ENCODE measurements around the gene SMIM22.

SMIM22 gene

DNA sequence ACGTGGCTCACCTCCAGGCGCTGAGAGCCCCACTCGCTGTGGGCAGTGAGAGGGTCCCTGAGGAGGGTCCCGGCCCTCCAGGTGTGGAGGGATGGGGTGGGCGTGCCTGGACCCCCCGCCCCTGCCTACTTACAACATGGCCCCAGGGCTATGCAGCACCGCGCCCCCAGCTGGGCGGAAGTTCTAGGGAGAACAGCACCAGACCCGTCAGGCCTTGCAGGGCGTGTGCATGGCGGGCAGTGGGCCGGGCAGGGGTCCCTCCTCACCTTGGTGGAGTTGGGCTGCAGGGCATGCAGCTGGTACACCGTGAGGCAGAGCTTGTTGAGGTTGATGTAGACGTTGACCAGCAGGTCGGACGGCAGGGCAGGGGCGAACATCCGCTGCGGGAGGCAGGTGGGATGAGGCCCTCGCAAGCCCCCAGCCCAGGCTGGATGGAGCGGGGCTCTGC is 2.7 kb downstream of the SMIM22 start:
- no peak for DNase-seq

DNA sequence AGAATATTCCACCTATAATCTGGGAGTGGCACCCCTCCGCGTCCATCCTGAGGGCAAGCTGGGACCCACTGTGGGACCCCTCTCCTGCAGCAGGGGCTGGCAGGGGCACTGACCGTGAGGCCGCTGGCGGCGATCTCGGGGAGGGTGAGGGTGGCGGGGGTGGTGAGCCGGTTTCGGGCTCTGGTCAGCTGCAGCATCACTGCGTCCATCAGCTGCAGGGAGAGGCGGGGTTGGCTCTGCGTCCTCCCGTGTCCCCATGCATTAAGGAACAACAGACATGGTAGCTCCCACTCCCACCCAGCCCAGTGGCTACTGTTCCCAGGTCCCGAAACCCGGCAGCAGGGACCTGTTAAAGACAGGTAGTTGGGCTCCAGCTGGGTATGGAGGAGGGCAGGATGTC is 3.3 kb downstream of the SMIM22 start:
- DNase-seq, result no peak

DNA sequence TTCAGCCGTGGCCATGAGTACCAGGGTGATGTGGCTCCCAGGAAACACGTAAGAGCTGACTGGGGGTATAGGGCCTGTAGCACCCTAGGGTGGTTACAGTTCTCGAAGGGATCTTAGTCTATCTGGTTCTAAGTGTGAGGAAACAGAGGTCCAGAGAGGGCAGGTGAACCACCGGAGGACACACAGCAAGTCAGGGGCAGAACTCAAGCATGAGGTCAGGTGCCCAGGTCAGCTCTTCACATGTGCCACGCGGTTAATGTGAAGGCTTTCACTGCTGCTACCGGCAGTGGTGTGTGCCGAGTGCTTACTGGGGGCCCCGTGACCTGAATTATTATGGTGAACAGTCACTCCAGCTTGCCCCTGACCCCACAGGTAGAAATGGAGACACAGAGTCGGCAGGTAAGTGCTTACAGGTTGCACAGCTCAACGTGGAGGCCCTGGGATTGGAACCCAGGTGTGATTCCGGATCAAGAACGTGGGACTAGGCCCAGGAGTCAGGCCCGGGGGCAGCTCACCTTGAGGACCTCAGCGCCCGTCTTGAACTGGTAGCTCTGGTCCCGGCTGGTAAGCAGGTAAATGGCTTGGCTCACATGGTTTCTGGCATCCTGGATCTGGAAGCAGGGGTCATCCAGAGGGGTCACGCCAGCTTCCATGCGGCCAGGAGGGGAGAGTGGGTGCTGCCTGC is 4.1 kb downstream of the SMIM22 start:
- no peak for DNase-seq

DNA sequence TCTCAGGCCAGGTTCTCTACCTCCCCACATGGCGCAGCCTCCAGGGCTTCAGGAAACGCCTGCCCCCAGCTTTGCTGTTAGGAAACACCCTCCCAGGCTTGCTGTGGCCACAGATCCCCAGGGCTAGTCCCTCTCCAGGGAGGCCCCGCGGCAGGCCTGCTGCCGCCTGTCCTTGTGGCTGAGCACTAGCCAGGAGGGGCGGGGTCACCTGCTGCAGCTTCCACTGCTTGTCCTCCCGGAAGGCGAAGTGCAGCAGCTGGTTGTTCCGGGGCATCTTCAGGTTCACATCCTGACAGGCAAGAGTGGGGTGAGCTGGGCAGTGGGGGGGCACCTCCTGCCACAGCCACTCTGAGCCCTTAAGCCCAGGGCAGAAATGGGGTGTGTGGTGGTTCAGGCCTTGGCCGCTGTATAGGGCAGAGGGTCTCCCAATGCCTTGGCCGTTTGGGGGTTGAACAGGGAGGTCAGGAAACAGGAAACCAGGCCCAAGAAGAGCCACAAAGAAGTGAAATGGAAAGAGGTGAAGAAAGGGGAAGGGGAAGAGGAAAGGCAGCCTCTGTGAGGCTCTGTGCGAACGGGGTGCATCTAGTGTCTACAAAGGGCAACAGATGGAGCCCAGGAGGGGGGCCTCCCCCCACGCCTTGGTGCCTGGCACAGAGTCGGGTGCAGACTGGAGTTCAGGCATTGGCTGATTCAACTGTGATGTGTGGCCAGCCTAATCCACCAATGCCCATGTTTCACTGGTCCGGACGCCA is 5.3 kb downstream of the SMIM22 start:
- no peak for DNase-seq

DNA sequence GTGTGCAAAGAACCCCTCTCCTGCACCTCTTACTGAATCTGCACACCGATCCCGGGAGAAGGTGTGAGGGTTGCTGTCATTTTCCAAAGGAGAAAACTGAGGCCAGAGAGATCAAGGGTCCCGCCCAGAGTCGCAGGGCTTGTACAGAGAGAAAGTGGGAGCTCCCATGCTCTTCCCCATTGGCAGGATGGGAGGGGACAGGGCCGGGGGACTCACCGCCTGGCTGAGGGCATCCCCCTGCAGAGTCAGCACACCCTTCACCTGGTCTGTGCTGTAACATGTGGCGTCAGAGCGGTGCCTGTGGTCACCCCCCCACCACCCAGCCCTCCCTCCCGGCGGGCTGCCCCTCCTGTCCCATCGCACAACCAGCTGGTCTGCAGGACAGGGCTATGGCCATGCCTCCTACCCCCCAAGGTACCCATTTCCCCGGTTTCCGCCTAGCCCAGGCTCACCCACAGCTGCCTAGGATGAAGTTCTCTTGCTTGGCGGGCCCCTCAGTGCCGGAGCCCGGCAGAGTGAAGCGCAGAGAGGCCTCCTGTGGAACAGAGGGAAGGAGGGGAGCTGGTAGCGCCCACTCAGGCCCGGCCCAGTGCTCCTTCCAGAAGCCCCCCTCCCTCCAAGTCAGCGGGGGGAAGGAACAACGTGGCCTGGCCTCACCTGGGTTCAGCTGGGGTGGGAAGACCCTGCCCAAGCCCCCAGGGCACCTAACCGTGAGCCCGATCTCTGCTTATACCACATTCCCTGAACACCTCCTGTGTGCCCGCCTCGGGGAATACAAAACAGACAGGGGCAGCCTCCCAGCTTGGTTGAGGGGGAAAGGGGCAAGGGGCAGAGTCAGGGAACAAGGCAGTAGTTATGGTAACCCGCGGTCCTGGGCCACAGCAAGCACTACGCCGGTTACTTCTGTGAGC is 6.1 kb downstream of the SMIM22 start:
- no peak for DNase-seq

DNA sequence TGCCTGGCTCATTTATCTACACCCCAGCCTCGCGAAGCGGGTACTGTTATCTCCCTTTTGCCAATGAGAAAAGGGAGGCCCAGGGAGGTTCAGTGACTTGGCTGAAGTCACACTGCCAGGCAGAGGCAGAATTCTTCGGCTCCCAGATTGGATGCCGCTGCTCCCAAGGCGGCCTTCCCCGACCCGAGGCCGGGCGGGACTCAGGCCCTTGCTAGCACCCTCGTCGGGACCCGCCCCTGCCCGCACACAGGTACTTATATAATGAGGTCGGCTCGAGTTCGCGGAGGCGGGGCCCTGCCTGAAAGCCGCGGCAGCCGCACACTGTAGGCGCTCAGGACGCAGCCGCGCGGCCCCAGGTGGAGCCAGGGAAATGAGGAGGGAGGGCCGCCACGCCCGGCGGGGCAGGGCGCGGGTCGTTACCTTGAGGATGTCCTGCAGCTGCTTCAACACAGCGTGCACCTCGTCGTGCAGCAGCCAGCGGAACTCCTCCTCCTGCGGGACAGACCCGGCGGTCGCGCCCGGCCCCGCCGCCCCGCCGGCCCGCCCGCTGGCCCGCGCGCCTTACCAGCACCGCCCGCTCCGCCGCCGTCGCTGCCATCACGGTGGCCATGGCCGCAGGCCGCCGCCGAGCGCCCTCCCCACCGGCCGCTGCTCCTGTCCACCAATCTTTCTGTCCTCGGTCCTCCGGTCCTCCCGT is 6.9 kb downstream of the SMIM22 start, which contains the start of gene ROGDI:
ROGDI (minus strand) TSS at position 672 of the 697 bp plus-strand sequence; CDS start at position 610, 62 bp downstream.
- peak; percentile 57 for DNase-seq

DNA sequence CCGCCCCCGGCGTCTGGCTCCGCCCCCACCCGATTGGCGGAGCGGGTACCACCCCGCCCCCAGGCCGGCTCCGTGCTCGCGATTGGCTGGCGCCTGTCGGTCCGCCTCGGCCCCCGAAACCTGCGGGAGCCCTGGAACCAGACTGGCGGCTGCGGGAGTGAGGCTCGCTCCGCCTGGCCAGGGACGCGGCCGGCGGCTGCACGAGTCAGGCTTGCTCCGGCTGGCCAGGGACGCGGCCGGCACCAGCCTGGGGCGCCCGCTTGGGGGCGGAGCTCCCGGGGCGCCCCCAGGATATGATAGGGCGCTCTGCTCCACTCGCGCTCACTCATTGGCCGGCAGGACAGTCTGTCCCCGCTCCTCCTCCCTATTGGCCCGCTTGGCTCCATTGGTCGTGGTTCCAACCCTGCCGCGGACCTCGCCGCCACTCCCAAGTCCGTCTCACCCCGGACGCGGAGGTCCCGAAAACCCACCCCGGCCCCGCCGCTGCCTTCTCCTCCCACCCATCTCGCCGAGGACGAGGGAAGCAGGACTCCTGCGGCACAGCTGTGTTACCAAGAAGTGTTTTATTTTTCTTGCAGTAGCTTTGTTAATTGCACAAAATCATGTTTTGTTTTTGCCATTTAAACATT is 7.6 kb downstream of the SMIM22 start:
- DNase-seq, result peak; percentile 88

DNA sequence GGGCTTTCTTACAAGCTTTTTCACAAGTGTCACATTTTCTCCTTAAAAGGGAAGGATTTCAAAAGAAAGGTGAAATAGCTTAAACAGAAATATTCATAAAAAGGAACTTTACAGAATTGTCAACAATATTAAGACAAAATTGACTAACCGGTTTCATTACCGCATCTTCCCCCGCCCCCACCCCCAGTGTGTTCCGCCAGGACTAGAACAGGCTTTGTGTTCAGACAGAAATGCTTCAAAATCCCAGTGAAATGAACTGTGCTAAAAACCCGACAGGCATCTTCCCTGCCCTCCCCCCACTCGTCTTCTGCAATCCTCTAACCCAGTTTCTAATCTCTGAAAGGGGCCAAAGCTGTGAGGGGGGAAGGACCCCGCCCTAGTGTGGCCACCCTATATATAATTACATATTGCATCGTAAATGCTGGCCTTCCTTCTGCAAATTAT is 8.3 kb downstream of the SMIM22 start:
- DNase-seq, result no peak

DNA sequence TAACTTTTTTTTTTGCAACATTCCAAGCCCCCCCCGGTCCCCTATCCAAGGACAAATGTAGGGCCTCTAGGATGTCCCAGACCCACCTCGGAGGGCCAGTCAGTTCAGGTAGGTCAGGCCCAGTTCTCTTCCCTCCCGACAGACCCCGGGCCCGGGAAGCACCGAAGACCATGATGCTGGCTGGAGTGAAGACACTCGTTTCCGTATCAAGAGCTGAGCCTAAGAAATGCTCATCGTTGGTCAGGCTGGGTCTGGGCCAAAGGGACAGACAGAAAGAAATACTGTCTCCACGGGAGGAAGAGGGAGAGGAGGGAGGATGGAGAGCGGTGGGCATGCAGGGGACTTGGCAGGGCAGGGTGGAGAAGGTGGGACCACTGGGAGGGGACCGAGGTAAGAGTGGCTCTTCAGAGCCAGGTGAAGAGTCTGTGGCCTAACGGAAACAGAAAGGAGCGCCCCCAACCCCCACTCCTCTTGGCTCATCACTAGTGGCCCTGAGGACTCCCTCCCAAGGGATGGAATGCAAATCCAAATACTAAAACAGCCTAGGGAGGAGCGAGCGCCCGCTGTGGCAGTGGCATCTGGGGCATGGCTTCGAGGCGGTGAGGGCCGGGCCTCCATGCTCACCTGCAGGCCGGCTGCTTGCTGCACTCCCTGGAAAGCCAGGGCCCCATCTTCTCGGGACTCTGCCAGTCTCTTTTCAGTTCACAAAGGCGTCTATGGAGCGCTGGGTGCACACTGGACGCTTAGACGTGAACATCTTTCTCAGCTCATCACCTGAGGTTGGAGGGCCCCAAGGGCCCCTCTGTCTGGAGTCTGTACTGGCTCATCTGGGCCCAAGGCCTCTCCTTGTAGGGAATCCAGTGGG is 9.0 kb downstream of the SMIM22 start:
- no peak for DNase-seq

DNA sequence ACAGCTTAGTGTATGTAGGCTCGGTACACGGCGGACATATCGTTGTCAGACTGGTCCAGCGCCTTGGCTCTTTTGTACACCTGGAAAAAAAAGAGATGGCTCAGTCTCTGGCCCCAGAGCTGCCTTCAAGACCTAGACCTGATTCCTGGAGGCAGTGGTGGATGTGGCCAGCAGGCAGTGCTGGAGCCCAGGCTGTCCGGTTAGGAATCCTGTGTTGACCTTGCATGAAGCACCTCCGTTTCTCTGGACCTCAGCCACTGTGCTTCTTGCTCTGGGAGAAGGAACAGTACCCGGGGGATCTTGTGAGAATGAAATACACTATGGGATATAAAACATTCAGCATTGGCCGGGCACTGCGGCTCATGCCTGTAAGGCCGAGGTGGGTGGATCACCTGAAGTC is 10.1 kb downstream of the SMIM22 start:
- no peak for DNase-seq

DNA sequence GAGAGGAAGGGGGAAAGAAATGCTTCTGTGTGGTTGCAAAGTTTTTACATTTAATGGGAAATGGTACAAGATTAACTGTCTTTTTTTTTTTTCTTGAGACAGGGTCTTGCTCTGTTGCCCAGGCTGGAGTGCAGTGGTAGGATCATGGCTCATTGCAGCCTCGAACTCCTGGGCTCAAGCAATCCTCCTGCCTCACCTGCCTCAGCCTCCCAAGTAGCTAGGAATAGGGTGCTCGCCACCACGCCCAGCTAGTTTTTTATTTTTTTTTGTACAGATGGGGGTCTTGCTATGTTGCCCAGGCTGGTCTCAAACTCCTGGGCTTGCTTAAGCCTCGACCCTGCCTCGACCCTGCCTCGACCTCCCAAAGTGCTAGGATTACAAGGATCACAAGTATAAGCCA is 11.1 kb downstream of the SMIM22 start:
- no peak for DNase-seq

DNA sequence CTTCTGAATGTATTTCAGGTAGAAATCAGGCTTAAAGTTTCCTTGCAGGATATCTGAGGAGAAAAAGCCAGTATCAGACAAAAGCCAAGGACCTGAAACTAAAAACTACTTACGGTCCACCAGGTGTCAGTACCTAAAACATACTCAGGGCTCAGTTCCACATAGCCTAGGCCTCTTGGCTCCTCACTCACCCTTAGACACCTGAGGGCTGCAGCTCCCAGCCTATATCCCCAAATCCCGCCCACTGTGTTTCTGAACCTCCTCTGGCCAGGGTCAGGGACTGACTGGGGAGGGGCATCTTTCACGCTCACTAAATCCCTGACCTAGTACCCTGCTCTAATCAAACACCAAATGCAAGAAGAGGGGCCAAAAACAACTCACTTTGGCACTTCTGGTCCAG is 16.1 kb downstream of the SMIM22 start:
- no peak for DNase-seq

DNA sequence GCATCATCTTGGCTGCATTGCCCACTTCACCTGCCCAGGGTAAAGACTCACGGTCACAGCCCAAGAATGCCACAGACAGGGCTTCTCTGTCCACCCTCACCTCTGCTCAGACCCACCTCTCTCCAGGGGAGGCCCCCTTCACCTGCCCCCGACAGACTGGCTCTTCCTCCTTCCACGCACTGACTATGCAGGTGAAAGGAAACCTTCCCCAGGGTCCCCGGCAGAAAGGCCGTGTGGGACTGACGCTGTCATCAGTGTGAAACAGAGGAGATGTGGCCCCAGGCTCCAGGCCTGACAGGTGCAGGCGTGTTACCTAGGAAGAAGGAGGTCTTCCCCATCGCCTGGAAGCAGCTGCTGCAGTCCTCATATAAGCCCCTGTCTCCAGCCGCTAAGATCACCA is 16.6 kb downstream of the SMIM22 start:
- no peak for DNase-seq

DNA sequence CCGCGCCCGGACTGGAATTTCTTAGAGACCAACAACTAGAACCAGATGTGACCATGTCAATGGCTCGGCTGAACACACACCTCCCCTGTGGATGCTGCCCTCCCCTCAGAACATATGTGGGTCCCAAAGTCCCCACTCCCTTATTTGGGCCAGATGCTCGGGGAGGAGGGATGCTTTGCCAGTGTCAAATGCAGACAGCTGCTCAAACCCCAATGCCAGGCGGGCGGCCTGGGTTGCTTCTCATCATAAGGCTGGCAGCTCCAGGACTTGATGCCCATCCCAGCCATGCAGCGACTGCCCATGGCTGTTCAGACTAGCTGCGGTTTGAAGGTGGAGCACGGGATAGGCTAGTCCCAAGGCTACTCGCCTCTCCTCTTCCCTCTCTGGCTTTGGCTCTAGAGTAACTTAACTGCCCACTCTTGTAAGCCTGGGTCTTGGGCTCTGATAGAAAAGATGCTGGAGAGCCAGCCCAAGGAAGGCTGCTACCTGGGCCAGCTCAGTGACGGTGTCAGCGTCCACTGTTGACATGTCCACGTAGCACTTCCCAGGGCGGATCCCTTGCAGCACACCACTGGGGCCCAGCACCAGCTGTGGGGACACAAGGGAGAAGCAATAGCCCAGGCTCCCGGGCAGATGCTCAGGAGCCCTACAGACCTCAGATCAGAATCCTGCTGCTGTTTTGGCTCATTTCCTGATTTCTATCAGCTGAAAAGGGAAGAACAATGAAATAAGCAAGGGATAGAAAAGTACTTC is 18.3 kb downstream of the SMIM22 start:
- no peak for DNase-seq

DNA sequence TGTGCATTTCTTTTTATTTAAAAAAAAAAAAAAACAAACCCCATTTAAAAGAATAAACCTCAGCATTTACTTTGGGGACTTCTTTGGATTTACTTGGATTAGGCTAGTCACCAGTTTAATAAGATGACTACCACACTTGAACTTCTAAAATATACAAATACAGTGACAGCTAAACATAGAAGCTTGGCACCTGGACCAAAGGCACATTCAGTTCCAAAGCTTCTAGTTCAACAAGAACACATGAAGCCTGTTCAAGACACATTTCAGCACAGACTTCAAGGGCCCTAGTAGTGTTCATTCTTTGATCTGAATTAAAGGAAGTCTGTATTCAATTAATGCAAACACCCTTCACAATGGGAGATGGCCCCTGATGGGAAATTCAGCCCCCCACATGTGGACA is 18.9 kb downstream of the SMIM22 start:
- no peak for DNase-seq

DNA sequence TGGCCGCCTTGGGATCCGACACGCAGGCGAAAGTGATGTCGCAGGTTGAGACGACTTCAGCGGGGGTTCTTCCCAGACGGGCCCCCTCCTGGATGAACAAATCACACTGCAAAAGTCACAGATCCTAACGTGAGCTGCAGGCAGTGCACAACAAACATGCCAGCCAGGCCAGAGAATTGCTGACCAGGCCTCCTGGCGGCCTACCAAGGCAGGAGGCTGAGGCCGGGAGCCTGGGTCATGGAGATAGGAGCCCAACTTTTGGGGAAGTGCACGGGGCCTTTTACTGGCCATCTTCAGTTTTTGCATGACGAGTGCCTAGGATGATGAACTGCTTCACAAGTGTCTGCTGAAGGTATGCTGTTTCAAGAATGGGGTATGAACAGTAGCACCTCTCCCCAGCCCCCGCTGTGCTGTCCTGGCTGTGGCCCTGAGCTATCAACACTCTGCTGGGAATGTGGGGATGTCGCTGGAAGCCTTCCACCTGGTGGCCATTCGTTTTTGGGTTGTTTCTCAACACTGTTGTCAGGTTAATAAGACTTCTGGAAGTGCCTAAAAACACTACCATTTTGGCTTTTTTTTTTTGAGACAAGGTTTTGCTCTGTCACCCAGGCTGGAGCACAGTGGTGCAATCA is 19.5 kb downstream of the SMIM22 start:
- no peak for DNase-seq

DNA sequence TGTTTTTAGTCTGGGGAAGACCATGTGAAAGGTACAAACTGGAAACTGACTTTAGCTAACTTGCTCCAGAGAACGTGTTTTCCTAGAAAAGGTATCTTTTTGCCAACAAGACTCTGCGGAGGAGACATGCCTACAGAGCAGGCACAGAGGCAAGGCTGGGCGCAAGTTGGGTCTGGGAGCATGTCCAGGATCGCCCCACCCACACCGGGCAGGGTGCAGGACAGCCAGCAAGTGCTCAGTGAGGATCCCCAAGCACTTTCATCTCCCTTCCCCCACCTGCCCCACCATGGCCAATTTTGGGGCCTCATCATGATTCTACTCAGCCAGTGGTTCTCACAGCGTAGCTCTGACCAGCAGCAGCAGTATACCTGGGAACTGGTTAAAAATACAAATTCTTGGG is 25.5 kb downstream of the SMIM22 start:
- DNase-seq, result no peak

DNA sequence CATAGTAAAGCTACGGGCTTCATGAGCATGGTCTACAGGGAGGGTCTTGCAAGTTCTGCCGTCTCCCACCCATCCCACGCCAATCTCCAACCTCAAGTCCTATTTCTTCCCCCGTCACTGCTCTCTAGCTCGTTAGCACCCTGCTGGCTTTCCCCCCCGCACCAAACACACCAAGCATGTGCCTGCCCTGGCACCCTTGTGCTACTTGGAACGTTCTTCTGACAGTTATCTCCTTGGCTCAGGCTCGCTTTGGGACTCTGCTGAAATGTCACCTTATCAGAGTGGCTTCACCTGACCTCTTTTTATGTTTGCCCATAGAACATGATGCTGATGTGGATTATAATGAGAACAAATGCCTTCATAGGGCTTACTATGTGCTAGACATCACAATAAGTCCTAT is 30.0 kb downstream of the SMIM22 start:
- DNase-seq, result no peak

DNA sequence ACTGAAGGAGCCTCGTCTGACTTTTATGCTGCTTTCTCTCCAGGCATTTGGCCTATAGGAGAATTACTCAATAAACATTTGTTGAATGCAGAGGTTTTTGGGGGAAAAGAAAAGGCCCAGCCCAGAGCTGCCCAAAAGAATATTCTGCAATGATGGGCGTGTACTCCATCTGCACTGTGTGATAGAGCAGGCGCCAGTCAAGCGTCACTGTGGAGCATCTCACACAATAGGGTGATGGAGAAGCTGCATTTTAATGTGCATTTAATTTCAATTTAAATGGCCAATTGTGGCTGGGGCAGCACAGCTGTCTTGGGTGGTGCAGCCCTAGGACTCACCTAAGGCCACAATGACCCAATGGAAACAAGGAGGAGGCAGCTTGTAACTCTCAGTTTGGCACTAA is 31.4 kb downstream of the SMIM22 start:
- DNase-seq, result no peak

DNA sequence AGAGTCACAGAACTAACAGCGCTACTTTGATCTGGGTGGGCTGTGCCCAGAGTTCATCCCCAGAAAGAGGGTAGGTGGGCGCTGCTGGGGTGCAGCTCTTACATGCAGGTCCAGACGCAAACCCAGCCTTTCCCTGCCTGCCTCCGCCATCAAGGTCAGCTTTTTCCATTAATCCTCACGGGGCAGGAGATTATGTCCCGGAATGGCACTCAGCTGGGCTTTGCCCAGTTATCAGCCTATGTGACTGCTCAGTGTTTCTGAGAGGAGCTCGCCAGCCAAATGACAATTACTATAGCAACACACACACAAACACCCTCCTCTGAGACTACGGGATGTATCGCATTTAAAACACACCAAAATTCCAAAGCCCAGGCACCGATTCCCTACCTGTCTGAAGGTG is 31.8 kb downstream of the SMIM22 start:
- DNase-seq, result no peak
